SHP77 (cell line): ENCODE data around the gene DLL1.

ENCODE experiments used
- DNase-seq, 2 experiments: peaks; one replicate each; lab custom pipeline; 2025; lab: John Stamatoyannopoulos, UW

The DLL1 gene

GRCh38 chr6:170249817-170250216, 41.1 kb downstream of the DLL1 start:
- DNase-seq: no peak

DNA sequence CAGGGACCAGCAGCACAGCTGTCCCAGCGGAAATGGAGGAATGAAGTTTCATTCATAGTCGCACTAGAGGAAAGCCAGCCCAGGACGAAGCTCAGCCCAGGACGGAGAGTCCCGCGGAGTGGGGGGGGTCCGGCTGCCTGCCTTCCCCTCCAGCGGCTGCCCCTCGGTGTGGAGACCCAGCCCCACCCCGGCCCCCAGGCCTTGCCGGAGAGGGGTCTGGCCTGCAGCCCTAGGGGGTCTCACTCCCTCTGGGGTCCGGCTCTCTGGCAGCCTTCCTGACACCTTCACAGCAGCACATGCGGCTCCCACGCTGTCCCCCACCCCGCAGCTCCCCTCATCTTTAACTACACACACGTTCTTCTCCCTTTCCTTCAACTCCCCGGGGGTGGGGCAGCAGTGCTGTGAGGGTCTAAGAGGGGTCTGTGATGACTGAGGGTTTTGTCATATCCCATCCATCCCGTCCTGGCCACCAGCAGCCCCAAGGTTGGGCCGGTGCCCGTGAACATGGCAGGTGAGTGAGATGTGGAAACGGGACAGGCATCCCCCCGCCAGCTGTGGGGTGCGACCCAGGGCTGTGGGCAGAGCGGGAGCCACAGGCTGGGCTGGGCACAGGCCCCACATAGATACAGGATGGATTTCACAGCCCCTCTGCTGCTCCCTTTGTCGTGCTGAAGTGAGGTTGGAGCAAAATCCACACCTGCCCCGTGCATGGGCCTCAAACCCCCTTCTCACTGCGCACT, 41.8 kb downstream of the DLL1 start:
- DNase-seq: no peak

GRCh38 chr6:170248111-170248805, 42.6 kb downstream of the DLL1 start:
- no peak for DNase-seq

DNA sequence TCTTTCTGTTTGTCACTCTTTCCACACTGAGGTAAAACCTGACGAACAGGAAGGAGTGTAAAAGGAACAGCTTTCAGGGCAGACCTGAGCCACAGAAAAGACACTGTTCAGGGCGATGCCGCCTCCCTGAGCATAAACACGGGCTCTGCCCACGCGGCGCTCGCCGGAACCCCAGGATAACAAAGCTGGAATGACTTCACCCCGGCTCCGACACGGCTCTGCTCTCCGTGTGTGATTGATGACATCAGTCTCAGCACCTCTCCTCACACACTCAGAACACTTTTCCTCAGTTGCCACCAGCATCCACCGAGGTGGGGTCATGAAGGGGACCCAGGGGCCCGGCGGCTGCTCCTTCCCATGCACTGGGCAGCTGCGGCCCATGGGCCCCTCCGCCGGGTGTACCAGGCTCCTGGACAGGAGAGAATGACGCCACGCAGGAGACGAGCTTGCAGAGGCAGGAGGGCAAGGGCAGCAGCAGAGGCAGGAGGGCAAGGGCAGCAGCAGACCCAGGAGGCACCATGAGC, 43.6 kb downstream of the DLL1 start:
- DNase-seq: no peak

DNA sequence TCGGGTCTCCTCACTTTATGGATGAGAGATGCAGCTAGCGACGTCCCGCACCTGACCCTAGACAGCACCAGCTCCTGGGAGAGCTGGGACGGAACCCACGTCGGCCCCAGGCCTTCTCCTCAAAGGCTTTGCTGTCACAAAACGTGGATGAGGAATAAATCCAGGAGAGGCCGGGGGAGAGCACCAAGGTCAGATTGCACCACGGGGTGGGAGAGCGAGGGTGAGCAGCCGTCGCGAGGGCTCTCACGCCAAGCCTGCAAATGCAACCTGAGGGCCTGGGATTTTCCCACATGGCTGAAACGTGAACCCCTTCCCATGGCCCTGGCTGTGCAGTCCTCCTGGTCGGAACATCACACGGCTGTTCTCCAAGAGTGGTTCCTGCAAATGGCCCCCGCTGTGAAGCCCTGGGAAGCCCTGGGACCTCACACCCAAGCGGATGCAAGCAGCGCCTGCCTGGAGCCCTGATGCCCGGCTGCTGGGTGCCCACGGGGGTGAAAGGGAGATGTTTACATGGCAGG, 45.3 kb downstream of the DLL1 start:
- no peak for DNase-seq

- no peak for DNase-seq
Observed at GRCh38 chr6:170244721-170245474, 46.0 kb downstream of the DLL1 start.

DNA sequence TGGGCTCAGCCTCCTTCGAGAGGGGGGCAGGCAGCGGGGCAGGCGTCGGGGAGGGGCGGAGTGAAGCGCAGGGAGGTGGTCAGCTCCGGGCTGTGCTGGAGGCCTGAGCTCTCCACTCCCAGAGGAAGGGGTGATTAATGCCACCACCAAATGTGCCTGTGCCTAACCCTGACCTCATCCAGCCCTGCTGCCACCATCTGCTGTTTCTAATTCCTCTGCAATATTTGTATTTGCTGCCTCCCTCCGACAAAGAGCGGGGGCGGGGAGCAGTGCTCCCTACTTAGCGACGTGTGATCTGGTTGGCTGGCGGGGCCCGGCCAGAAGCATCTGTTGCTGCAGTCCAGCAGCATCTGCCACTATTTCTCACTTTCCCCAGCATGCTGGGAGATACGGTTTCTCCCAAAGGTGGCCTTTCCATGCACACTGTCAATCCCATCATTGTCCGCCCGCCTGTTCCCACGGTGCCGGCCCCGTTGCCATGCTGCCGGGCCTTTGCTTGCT, 47.0 kb downstream of the DLL1 start:
- peak; percentile 91 to 93 for DNase-seq

DNA sequence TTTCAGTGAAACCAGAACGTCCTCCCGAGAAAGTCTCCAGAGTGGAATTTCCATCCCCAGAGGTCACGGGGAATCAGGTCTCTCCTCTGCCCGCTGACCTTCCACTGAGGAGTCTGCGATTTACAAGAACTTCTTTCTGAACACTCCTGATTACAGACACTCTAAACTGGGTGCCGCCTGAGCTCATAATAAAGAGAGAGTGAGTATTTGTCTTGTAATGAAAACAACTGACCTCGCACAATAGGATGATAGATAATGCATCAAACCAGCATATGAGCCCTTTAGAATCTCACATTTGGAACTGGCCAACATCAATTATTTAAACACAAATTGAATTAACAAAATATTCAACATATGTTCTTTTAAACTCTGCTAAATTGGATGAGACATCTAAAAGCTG, 47.5 kb downstream of the DLL1 start:
- DNase-seq: no peak

DNA sequence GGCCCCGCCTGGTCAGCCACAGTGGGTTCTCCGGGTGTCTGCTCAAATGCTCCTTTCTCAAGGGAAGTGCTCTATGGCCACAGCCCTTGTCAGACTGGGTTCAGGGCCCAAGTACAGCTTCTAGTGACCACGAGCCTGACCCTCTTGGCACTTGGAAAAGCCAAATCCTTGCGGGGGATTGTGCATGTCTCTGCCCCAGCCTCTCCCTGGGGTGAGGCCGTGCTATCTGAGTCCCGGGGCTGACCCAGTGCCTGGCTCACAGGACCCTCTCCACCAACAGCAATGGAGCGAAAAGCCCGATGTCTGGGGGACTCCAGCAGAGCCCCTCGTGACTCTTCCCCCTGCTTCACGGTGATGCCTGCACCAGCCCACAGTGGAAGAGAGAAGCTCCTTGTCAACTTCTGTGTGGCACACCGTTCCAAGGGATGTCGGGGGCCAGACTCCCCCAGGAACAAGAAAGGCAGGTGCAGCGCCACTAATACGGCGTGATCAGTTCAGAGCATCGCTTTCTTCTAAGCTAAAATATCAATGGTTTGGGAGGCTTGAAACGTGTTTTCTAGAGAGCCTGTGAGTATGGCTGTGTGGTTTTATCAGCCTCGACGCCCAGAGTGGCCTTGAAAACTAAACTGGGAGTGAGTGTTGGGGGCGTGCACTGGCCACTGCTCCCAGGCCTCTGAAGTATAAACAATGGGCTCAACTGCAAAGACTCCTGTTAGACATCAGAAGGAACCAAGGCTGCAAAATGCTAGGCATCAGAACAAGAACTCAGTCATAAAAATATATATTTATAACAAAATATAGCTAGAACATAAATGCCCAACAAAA, 51.9 kb downstream of the DLL1 start:
- no peak for DNase-seq

DNA sequence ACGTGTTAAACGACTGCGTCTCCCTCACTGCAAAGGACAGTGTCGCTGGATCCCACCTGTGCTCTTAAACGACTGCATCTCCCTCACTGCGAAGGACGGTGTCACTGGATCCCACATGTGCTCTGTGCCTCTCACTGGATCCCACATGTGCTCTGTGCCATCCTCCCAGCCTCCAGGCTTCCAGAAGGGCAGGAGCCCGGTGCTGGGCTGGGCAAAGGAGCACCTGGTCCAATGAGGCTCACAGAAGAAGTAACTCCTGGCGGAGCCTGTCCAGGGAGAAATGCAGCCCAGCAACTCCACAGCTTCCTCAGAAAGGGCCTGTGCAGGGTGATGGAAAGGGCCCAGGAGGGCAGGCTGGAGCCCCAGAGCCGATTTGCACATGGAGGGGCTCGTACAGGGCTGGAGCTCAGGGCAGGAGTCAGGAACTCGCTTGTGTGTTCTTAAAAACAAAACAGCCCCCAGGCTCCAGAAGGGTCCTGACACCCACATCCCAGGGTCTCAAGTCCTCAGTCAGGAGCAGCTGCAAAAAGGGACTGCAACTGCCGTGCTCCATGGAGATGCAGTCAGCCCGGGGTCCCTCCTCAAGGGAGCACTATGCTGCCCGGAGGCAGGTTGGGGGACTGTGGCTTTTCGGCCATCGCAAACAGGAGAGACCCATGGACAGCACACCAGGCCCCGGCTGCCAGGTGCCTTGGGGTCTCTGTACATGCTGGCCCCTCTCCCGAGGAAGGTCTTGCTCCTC, 52.7 kb downstream of the DLL1 start:
- no peak for DNase-seq

GRCh38 chr6:170236131-170236836, 54.6 kb downstream of the DLL1 start:
- DNase-seq: no peak

- DNase-seq: no peak
Observed at GRCh38 chr6:170235391-170236125, 55.3 kb downstream of the DLL1 start.

DNA sequence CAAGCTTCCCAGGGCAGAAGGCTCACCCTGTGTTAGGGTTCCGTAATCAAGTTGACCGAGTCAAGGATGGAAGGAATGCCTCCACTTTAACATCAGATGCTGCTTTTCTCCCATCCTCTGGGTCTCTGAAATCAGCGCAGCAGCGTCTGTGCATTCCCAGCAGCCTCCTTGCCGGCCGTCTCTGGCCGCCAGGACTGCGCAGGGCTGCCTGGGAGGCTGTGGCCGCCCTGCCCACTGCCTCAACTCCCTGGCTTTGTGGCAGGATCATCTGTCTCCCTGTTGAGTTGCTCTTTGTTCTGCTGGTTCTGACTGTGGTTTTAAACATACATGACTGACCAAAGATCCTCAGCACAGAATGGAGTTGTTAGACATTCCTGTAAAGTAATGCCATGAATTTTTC, 56.5 kb downstream of the DLL1 start:
- no peak for DNase-seq

DNA sequence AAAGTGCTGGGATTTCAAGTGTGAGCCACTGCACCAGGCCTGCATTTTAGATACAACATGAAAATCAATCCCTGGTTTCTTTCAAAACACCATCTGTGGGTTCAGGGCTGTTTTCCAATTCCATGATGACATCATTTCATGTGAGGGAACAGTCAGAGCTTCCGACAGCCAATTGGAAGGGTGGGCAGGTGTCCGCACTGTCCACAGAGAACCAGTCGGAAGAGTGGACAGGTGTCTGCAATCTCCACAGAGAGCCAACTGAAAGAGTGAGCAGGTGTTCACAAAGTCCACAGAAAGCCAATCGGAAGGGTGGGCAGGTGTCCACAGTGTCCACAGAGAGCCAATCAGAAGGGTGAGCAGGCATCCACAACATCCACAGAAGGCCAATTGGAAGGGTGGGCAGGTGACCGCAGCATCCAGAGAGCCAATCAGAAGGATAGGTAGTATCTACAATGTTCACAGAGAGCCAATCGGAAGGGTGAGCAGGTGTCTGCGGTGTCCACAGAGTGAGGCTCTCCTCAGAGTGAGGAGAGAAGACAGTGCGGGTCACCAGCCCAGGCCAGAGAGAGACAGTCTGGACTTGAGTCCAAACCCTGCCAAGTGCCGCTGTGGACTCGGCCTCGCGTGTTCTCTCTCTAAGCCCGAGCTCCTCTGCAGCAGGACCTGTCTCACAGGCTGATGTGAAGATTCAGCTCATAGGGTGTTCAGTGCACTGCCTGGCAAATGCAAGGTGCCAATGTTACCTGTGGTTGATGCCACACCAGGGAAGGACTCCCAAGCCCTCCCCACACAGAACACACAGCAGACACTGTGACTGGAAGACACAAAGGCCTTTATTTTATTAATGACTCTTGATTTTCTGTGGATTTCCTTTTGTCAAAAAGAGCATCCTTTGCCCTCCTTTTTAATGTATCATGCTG, 57.3 kb downstream of the DLL1 start:
- peak; percentile 85 to 86 for DNase-seq
